Coronary artery (tissue), 2 donors: ENCODE measurements around the gene GLT8D1.
"Not testable (repeated sequence)": the region's sequence is repeated elsewhere in the genome, so short reads cannot be mapped to it uniquely, and the experiment has no call there.

Source experiments
- DNase-seq: peaks from one replicate; pipeline ENCODE4 v3.0.0-alpha.2; 2017; ENCODE audit warnings: low spot score
- H3K27ac ChIP-seq, 2 donors: fragments of 200-600 bp; sonication (generic); one replicate each; pipeline ENCODE4 v1.5.1; 2016 to 2019
- H3K4me3 ChIP-seq: fragments of 200-600 bp; sonication (generic); 2 replicates; pipeline ENCODE4 v1.5.1; 2016; ENCODE audit warnings: mild to moderate bottlenecking, moderate library complexity
- TF ChIP-seq, protein P1 (sequence below): fragments of 200-600 bp; sonication (generic); IDR thresholded peaks from one replicate; pipeline ENCODE4 v1.5.1; 2019; ENCODE audit warnings: antibody characterized with exemption

GLT8D1 gene

DNA sequence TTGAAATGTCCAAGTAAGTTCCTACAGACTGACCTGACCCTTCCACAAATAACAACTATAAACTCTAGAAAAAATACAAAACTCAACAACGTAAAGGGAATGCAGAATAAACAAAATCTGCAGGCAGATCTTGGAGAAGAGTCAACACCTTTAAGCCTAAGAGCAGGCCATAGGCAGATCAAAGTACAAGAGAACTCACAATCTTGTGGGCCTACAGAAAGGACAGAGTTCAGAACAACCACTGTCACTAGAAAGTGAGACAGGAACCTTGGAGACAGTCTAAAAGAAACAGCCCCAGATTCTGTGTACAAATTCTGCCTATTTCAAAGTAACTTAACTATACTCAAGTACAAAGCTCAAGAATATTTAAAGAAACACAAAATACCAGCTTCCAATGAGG, 34.1 kb upstream of the GLT8D1 start:
- no peak overlapping the region for H3K27ac ChIP-seq
- H3K4me3 ChIP-seq = no peak overlapping the region
- no peak for DNase-seq
- TF ChIP-seq, protein P1, sequence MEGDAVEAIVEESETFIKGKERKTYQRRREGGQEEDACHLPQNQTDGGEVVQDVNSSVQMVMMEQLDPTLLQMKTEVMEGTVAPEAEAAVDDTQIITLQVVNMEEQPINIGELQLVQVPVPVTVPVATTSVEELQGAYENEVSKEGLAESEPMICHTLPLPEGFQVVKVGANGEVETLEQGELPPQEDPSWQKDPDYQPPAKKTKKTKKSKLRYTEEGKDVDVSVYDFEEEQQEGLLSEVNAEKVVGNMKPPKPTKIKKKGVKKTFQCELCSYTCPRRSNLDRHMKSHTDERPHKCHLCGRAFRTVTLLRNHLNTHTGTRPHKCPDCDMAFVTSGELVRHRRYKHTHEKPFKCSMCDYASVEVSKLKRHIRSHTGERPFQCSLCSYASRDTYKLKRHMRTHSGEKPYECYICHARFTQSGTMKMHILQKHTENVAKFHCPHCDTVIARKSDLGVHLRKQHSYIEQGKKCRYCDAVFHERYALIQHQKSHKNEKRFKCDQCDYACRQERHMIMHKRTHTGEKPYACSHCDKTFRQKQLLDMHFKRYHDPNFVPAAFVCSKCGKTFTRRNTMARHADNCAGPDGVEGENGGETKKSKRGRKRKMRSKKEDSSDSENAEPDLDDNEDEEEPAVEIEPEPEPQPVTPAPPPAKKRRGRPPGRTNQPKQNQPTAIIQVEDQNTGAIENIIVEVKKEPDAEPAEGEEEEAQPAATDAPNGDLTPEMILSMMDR = no peak

DNA sequence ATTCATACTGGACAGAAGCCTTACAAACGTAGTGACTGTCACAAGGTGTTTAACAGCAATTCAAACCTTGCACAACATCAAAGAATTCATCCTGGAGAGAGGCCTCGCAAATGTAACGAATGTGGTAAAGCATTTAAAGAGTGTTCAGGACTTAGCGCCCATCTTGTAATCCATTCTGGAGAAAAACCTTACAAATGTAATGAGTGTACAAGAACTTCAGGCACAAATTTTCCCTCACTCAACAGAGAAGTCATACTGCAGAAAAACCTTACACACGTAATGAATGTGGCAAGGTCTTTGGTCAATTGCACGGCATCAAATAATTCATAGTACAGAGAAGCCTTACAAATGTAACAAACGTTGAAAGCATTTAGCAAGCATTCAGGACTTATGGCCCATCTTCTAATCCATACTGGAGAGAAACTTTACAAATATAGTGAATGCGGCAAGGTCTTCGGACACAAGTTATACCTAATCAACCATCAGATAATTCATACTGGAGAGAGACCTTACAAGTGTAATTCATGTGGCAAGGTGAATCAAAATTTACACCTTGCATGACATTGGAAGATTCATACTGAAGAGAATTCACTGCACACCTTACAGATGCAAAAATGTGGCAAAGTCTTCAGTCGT, 27.8 kb upstream of the GLT8D1 start:
- DNase-seq = no peak
- TF ChIP-seq, protein P1 = no peak
- H3K4me3 ChIP-seq = no peak overlapping the region
- H3K27ac ChIP-seq = no peak overlapping the region

DNA sequence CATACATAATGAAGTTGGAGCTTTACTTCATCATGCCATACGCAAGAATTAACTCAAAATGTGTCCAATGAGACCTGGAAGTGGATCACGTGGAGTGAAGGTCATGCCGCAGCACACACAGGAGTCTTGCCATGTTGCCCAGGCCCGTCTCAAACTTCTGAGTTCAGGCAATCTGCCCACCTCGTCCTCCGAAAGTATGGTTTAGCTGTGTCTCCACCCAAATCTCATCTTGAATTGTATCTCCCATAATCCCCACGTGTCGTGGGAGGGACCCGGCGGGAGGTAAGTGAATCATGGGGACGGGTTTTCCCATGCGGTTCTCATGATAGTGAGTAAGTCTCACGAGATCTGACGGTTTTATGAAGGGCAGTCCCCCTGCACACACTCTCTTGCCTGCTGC, 26.0 kb upstream of the GLT8D1 start:
- TF ChIP-seq, protein P1 = no peak
- Histone ChIP-seq H3K4me3 (no peak overlapping the region), H3K27ac (no peak overlapping the region)
- no peak for DNase-seq

DNA sequence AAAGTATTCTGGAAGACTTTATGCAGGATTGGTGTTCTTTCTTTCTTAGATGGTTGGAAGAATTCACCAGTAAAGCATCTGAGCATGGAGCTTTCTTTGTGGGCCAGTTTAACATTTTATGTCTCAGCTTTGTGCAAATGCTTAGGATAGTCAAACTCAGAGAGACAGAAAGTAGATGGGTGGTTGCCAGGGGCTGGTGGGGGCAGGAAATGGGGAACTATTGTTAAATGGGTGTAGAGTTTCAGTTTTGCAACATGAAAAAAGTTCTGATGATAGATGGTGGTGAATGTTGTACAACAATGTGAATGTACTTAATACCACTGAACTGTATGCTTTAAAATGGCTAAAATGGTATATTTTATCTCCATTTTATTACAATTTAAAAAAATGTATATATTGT, 25.1 kb upstream of the GLT8D1 start:
- TF ChIP-seq, protein P1 = no peak
- DNase-seq = no peak
- Histone ChIP-seq H3K27ac (no peak overlapping the region), H3K4me3 (no peak overlapping the region)

DNA sequence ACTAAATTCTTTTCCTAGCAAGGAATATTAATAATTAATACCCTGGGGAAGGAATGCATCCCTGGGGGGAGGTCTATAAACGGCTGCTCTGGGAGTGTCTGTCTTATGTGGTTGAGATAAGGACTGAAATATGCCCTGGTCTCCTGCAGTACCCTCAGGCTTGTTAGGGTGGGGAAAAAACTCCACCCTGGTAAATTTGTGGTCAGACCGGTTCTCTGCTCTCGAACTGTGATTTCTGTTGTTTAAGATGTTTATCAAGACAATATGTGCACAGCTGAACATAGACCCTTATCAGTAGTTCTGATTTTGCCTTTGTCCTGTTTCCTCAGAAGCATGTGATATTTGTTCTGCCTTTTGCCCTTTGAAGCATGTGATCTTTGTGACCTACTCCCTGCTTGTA, 23.2 kb upstream of the GLT8D1 start:
- not testable (repeated sequence) for H3K27ac ChIP-seq, DNase-seq, H3K4me3 ChIP-seq

DNA sequence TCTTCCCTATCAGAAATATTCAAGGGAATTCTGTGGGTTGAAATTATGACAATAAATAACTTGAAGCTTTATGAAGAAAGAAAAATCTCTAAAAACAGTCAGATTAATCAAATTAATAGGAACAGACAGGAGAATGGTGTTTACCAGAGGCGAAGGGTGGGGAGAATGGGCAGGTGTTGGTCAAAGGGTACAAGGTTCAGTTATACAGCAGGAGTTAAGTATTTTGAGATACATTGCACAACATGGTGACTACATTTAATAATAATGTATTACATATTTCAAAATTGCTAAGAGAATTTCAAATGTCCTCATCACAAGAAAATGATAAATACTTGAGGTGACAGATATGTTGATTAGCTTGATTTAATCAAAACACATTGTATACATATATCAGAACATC, 18.9 kb upstream of the GLT8D1 start:
- H3K4me3 ChIP-seq = no peak overlapping the region
- no peak for DNase-seq
- no peak overlapping the region for H3K27ac ChIP-seq
- TF ChIP-seq, protein P1 = no peak

DNA sequence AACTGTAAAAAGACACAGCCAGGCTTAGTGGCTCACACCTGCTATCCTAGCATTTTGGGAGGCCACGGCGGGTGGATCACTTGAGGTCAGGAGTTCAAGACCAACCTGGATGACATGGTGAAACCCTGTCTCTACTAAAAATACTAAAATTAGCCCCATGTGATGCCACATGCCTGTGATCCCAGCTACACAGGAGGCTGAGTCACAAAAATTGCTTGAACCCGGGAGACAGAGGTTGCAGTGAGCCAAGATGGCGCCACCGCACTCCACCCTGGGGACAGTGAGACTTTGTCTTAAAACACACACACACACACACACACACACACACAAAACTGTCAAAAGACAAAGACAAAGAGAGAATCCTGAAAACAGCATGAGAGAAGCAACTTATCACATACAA, 18.3 kb upstream of the GLT8D1 start:
- Histone ChIP-seq H3K4me3 (no peak overlapping the region), H3K27ac (no peak overlapping the region)
- TF ChIP-seq, protein P1 = no peak
- DNase-seq = no peak

DNA sequence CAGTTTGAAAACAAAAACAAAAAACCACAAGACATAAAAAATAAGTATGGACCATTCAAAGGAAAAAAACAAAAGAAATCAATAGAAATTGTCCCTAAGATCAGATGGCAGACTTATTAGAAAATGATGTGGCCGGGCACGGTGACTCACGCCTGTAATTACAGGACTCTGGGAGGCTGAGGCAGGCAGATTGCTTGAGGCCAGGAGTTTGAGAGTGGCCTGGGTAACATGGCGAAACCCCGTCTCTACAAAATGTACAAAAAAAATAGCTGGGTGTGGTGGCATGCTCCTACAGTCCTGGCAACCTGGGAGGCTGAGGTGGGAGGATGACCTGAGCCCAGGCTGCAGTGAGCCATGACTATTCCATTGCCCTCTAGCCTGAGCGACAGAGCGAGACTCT, 16.9 kb upstream of the GLT8D1 start:
- H3K4me3 ChIP-seq = no peak overlapping the region
- TF ChIP-seq, protein P1 = no peak
- no peak for DNase-seq
- no peak overlapping the region for H3K27ac ChIP-seq
